Subcutaneous abdominal adipose tissue (tissue), 5 donors: ENCODE results near the gene GLCE.
"Not testable (repeated sequence)": the region's sequence is repeated elsewhere in the genome, so short reads cannot be mapped to it uniquely, and the experiment has no call there.

Experiments
- H3K27ac ChIP-seq: one replicate; pipeline ENCODE4 v1.7.0; 2013; ENCODE audit warnings: low read depth, mild to moderate bottlenecking, inconsistent platforms, low read length, moderate library complexity
- H3K27me3 ChIP-seq, 5 donors: one replicate each; pipeline ENCODE4 v1.7.0; 2013; ENCODE audit warnings: low read length in 5 of 5, inconsistent platforms in 1 of 5; ENCODE audit not compliant: control insufficient read depth in 5 of 5, insufficient read depth in 4 of 5
- H3K36me3 ChIP-seq, 5 donors: one replicate each; pipeline ENCODE4 v1.7.0; 2013; ENCODE audit warnings: low read length in 5 of 5; ENCODE audit not compliant: control insufficient read depth in 5 of 5, insufficient read depth in 5 of 5
- H3K4me1 ChIP-seq, 5 donors: one replicate each; pipeline ENCODE4 v1.7.0; 2013; ENCODE audit warnings: low read length in 5 of 5, mild to moderate bottlenecking in 3 of 5, moderate library complexity in 1 of 5; ENCODE audit not compliant: control insufficient read depth in 5 of 5, insufficient read depth in 5 of 5
- H3K4me3 ChIP-seq, 5 donors: one replicate each; pipeline ENCODE4 v1.7.0; 2013; ENCODE audit warnings: low read length in 5 of 5, low read depth in 1 of 5
- H3K9ac ChIP-seq, 5 donors: one replicate each; pipeline ENCODE4 v1.7.0; 2013; ENCODE audit warnings: low read length in 5 of 5, mild to moderate bottlenecking in 4 of 5, moderate library complexity in 3 of 5
- H3K9me3 ChIP-seq, 5 donors: one replicate each; pipeline ENCODE4 v1.7.0; 2013; ENCODE audit warnings: low read length in 5 of 5; ENCODE audit not compliant: control insufficient read depth in 5 of 5
- donor health status: healthy.
- donor health status: healthy.
- donor health status: healthy.
- donor health status: healthy.
- donor health status: healthy.

Gene GLCE

GRCh38 chr15:69298697-69299441, 138.4 kb downstream of the GLCE start, which contains the start of gene PAQR5:
Gene PAQR5 (plus strand): TSS chr15:69298912. CDS start chr15:69360081, 61,169 bp downstream.
- H3K9ac ChIP-seq, result no peak within 1 kb of the TSS
- peak within 1 kb of the TSS in 4 of 5 donors; percentile 32 to 67 (median 54) for H3K4me3 ChIP-seq
- no peak within 1 kb of the TSS for H3K27ac ChIP-seq
- H3K4me1 ChIP-seq, result peaks cover 0 to 15% (median 9%) of the 10 kb centered on the region in 5 donors
- H3K27me3 ChIP-seq, result peaks cover 5 to 42% (median 30%) of the 10 kb centered on the region in 5 donors
- no peaks in the 10 kb centered on the region for H3K36me3 ChIP-seq
- peaks cover 0 to 8% (median 0%) of the 10 kb centered on the region in 5 donors for H3K9me3 ChIP-seq

- Histone ChIP-seq H3K27ac (no peak overlapping the region), H3K9me3 (peaks cover 0 to 8% (median 0%) of the 10 kb centered on the region in 5 donors), H3K9ac (no peak overlapping the region), H3K27me3 (peaks cover 5 to 42% (median 30%) of the 10 kb centered on the region in 5 donors), H3K4me3 (peak overlapping the region in 1 of 5 donors; percentile 63), H3K36me3 (no peaks in the 10 kb centered on the region), H3K4me1 (peaks cover 0 to 15% (median 9%) of the 10 kb centered on the region in 5 donors)
These were observed 139.0 kb downstream of the GLCE start for GRCh38 chr15:69299451-69299886.

DNA sequence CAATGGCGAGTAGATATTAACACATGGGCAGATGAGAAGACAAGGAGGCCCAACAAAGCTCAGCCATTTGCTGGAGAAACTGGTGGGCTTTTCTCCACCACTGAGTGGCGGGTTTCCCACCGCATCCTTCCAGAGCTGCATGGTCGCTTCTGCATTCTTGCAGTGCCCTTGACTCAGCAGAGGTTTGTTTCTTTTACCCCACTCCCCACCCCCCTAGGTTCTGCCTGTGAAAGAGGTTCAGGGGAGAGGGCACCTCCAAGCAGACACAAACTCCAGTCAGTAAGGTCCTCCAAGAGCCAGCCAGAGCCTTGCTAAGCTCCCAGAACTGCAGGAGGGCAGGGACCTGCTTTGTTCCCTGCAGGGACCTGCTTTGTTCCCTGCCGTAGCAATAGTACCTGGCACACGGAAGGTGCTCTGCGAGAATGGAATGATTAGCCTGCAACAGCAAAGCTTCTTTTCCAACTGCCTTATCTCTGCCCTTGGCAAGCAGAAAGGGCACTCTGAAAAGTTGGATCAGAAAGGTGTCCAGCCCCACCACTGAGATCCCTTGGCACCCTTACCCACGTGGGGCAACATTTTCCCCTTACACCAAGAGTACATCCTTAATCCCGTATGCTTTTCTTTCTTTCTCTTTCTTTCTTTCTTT, 139.6 kb downstream of the GLCE start:
- no peaks in the 10 kb centered on the region for H3K36me3 ChIP-seq
- H3K4me3 ChIP-seq, result no peak overlapping the region
- peaks cover 0 to 2% (median 0%) of the 10 kb centered on the region in 5 donors for H3K9me3 ChIP-seq
- no peak overlapping the region for H3K9ac ChIP-seq
- H3K27ac ChIP-seq, result no peak overlapping the region
- H3K4me1 ChIP-seq, result peaks cover 0 to 15% (median 9%) of the 10 kb centered on the region in 5 donors
- H3K27me3 ChIP-seq, result peaks cover 5 to 42% (median 30%) of the 10 kb centered on the region in 5 donors

- H3K27ac ChIP-seq, H3K9me3 ChIP-seq, H3K4me3 ChIP-seq, H3K36me3 ChIP-seq, H3K9ac ChIP-seq: not testable (repeated sequence)
- Histone ChIP-seq H3K4me1 (peaks cover 0 to 15% (median 9%) of the 10 kb centered on the region in 5 donors), H3K27me3 (peaks cover 5 to 44% (median 30%) of the 10 kb centered on the region in 5 donors)
These were observed 140.7 kb downstream of the GLCE start for GRCh38 chr15:69301101-69301500.

DNA sequence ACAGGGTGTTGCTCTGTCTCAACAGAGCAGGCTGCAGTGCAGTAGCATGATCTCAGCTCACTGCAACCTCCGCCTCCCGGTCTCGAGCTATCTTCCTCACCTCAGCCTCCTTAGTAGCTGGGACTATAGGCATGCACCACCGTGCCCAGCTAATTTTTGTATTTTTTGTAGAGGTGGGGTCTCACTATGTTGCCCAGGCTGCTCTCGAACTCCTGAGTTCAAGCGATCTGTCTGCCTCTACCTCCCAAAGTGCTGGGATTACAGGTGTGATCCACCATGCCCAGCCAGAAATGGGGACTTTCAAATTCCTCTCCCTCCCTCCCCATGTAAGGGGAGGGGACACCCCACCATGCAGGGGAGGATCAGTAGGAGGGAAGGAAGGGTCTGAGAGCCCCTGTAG, 141.7 kb downstream of the GLCE start:
- not testable (repeated sequence) for H3K27ac ChIP-seq, H3K36me3 ChIP-seq, H3K4me3 ChIP-seq, H3K9me3 ChIP-seq, H3K9ac ChIP-seq
- Histone ChIP-seq H3K27me3 (peaks cover 5 to 42% (median 29%) of the 10 kb centered on the region in 5 donors), H3K4me1 (peaks cover 0 to 15% (median 9%) of the 10 kb centered on the region in 5 donors)

DNA sequence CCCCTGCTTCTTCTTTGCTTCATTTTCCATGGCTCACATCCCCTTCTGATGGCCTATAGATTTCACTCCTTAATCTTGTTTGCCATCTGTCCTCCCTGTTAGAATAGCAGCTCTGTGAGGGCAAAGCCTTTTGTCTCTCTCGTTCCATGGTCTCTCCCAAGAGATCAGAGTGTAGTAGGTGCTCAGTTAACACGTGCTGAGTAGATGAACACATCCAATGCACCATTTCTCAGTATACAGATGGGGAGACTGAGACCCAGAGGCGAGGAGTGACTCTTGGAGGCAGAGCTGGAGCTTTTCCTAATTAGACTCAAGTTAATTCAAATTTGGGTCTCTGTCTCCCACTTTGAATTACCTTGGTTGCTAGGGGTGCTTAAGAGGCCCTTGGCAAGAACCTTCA, 142.5 kb downstream of the GLCE start:
- Histone ChIP-seq H3K9me3 (peaks cover 0 to 2% (median 0%) of the 10 kb centered on the region in 5 donors), H3K27ac (no peak overlapping the region), H3K36me3 (no peaks in the 10 kb centered on the region), H3K27me3 (peaks cover 5 to 36% (median 29%) of the 10 kb centered on the region in 5 donors), H3K9ac (no peak overlapping the region), H3K4me3 (no peak overlapping the region), H3K4me1 (peaks cover 1 to 21% (median 9%) of the 10 kb centered on the region in 5 donors)

- Histone ChIP-seq H3K36me3 (no peaks in the 10 kb centered on the region), H3K9me3 (peaks cover 0 to 2% (median 0%) of the 10 kb centered on the region in 5 donors), H3K9ac (no peak overlapping the region), H3K4me1 (peaks cover 1 to 19% (median 6%) of the 10 kb centered on the region in 5 donors), H3K27ac (no peak overlapping the region), H3K27me3 (peaks cover 5 to 30% (median 24%) of the 10 kb centered on the region in 5 donors), H3K4me3 (no peak overlapping the region)
These were observed 143.1 kb downstream of the GLCE start for GRCh38 chr15:69303337-69304181.

DNA sequence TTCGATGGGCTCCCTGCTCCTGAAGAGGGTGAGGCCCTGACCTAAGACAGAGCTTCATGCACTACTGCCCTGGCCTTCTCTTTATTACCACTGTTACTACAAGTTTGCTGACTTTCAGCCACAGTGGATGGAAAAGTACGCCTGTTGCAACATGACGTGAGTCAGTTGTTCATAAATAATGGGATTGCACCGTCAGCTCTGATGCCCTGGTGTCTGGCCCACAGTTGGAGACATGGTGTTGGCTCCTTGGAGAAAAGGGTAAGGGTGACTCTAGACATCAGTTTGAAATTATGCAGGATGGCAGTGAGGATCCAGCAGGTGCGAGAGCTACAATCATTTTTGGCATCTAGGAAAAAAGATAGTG, 143.7 kb downstream of the GLCE start:
- Histone ChIP-seq H3K4me1 (peaks cover 1 to 13% (median 4%) of the 10 kb centered on the region in 5 donors), H3K36me3 (no peaks in the 10 kb centered on the region), H3K4me3 (no peak overlapping the region), H3K9ac (no peak overlapping the region), H3K27ac (no peak overlapping the region), H3K27me3 (peaks cover 5 to 28% (median 24%) of the 10 kb centered on the region in 5 donors), H3K9me3 (peaks cover 0 to 2% (median 0%) of the 10 kb centered on the region in 5 donors)

DNA sequence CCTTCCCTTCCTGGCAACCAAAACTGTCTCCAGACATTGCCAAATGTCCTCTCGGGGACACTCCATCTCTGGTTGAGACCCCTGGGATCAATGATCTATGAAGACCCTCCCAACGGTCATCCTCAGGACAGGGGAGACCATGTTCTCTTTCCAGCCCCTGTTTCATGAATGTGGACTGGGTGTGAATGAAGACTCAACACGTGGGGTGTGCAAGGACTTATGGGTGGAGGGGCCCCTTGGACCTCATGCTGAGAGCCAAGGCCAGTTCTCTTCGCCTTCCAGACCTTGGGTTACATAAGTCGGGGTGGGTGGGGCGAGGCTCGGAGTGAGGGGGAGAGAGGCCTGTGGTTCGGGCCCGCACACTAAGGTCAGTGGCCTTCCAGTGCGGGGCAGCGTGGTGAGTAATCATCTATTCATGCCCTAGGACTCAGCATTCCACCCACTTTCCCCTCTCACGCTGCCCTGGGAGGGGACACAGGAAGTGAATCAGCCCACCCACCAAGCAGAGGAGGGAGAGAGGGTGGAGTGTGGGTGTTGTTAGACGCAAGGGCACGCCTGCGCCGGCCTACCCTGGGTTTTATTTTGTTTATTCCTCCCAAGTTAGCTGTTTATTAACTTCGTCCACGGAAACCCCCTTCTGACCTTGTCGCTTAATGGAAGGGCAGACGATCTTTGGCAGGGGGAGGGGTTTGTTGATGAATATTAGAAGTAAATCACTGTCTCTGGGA, 144.9 kb downstream of the GLCE start:
- Histone ChIP-seq H3K4me3 (no peak overlapping the region), H3K4me1 (peaks cover 0 to 7% (median 1%) of the 10 kb centered on the region in 5 donors), H3K27ac (no peak overlapping the region), H3K9me3 (peaks cover 0 to 2% (median 0%) of the 10 kb centered on the region in 5 donors), H3K36me3 (no peaks in the 10 kb centered on the region), H3K9ac (no peak overlapping the region), H3K27me3 (peaks cover 0 to 18% (median 12%) of the 10 kb centered on the region in 5 donors)
